PFSK-1 (cell line): ENCODE data around the gene KIAA0825.

Experiments
- POLR2AphosphoS5 ChIP-seq: IDR thresholded peaks from 2 replicates; pipeline ENCODE4 v1.6.1; 2012; ENCODE audit warnings: low read depth, mild to moderate bottlenecking, control low read depth, low read length, moderate library complexity
- REST ChIP-seq, 2 experiments: IDR thresholded peaks; 2 replicates each; pipeline versions ENCODE4 v1.6.1 to v1.8.0; 2011 to 2012; ENCODE audit warnings: low read depth in 2 of 2, low read length in 2 of 2, control low read depth in 1 of 2, inconsistent platforms in 1 of 2, mild to moderate bottlenecking in 1 of 2, moderate library complexity in 1 of 2; ENCODE audit not compliant: insufficient read depth in 1 of 2
- SIN3A ChIP-seq: IDR thresholded peaks from 2 replicates; pipeline ENCODE4 v1.6.1; 2012; ENCODE audit warnings: mild to moderate bottlenecking, low read length, moderate library complexity, borderline replicate concordance; ENCODE audit not compliant: insufficient read depth
- TAF1 ChIP-seq: IDR thresholded peaks from 2 replicates; pipeline ENCODE4 v1.6.1; 2012; ENCODE audit warnings: low read length, control low read depth, borderline replicate concordance; ENCODE audit not compliant: insufficient read depth

- no peak for TF ChIP-seq SIN3A
- TF ChIP-seq TAF1: no peak
- no peak for TF ChIP-seq POLR2AphosphoS5
- no peak for TF ChIP-seq REST (IDR thresholded peaks at IDR 0.05; ENCODE audit: insufficient read depth in 1 of 2, low read depth in 2 of 2, low read length in 2 of 2)
Observed at GRCh38 chr5:94199566-94199965, 418.8 kb downstream of the KIAA0825 start.
